HFF-Myc (cell line): Measurements from ENCODE around the gene MBD3L5.
"Not testable (repeated sequence)": the region's sequence is repeated elsewhere in the genome, so short reads cannot be mapped to it uniquely, and the experiment has no call there.

ENCODE experiments used
- DNase-seq: peaks from one replicate; pipeline ENCODE4 v3.0.0-alpha.2; 2011; ENCODE audit warnings: low read depth; ENCODE audit errors: extremely low read depth
- H3K4me3 ChIP-seq: replicated peaks from 2 replicates; pipeline ENCODE4 v1.5.1; 2011; ENCODE audit warnings: low read depth, mild to moderate bottlenecking, control low read depth, low read length
- TF ChIP-seq, protein P1 (sequence below): IDR thresholded peaks from 2 replicates; pipeline ENCODE4 v1.5.1; 2012; ENCODE audit warnings: mild to moderate bottlenecking, low read depth, low read length, control low read depth; ENCODE audit errors: missing control alignments

The MBD3L5 gene

DNA sequence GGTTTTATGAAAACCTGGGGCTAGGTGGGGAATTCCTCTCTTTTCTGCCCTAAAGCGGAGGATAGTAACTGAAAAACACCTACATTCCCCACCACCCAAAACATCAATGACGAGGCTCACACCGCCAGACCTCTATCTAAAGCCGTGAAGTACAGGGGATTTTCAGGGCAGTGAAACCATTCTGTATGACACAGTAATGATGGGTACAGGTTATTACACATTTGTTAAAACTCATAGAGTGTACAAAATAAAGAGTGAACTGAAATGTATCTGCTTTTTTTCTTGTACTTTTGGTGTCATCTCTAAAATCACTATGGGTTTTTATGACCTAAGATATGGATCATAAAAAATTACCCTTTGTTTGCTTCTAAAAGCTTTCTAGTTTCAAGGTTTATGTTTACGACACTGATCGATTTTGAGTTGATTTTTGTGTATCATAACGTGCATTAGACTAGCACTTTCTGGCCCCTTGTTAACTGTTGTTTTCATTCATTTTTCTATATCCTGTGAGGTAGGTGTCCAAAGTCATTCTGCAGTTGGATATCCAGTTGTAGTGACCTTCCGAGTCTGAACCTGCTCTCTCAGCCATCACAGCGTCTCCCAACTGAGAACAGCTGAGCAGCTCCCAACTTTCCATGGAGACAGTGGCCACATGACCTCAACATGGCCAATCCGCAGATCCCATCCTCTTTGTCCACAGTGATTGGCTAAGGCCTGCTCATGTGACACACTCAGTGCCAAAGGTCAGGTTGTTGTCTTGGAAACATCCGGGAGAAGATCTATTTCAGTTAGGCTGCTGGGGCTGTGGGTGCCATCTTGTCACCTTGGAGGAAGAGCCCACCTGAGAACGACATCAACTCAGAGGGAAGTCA is 19.4 kb upstream of the MBD3L5 start:
- TF ChIP-seq, protein P1, sequence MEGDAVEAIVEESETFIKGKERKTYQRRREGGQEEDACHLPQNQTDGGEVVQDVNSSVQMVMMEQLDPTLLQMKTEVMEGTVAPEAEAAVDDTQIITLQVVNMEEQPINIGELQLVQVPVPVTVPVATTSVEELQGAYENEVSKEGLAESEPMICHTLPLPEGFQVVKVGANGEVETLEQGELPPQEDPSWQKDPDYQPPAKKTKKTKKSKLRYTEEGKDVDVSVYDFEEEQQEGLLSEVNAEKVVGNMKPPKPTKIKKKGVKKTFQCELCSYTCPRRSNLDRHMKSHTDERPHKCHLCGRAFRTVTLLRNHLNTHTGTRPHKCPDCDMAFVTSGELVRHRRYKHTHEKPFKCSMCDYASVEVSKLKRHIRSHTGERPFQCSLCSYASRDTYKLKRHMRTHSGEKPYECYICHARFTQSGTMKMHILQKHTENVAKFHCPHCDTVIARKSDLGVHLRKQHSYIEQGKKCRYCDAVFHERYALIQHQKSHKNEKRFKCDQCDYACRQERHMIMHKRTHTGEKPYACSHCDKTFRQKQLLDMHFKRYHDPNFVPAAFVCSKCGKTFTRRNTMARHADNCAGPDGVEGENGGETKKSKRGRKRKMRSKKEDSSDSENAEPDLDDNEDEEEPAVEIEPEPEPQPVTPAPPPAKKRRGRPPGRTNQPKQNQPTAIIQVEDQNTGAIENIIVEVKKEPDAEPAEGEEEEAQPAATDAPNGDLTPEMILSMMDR, result no peak
- no peak for DNase-seq

DNA sequence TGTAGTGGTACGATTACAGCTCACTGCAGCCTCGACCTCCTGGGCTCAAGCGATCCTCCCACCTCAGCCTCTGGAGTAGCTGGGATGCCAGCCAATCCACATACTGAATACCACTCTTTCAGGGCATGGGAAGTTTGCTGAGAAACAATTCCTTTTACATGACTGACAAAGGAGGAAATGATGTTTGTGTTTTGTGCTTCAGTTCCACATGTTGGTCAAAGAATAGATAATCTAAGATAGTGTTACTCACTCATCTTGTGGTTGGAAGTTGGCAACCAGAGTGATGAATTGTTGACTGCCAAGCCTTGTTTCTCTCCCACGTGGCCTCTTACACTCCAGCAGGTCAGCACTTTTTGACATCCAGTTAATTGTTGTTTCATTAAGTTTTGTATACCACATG is 16.7 kb upstream of the MBD3L5 start:
- H3K4me3 ChIP-seq, result no peak overlapping the region
- no peak for DNase-seq
- TF ChIP-seq, protein P1, result no peak

More for the DNA sequence above, 19.4 kb upstream of the MBD3L5 start:
- no peak overlapping the region for H3K4me3 ChIP-seq

DNA sequence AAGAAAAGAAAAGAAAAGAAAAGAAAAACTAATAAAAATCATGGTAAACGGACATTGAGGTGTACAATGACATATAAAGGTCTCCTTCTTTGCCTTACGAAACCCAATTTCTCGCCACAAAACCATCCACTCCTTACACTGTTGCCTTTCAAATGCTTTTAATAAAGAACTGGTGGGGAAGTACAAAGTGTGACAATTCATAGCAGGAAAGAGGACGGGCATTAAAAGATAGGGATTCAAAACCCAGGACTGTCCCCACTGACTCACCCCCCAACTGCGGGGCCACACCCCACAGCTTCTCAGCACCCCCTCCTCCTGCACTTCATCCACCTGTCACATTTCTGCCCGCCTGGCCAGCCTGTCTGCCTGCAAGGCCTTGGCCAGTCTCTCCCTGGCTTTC is 11.6 kb upstream of the MBD3L5 start:
- TF ChIP-seq, protein P1, result no peak
- no peak overlapping the region for H3K4me3 ChIP-seq
- DNase-seq, result no peak

DNA sequence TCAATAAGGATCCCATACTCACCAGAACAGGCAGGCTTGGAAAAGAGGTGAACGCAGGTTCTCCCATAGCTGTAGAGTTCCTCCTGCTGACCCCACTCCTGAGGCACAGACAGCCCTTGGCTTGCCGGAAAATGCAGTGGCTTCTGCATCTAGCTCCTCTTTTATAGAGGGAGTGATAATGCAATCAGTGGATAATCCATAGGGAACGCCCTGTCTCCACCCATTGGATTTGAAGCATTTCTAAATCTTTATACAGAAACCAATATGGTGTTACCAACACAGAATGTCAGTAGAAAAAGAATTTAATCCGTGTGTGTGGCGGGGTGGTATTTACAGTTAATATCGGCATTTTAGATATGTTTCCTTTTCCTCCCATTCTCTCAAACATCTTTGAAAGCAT is 9.0 kb upstream of the MBD3L5 start, which contains the start of gene MBD3L2B:
MBD3L2B (minus strand) TSS at position 101 of the 400 bp plus-strand sequence; CDS start at position 67, 34 bp downstream.
- H3K4me3 ChIP-seq, DNase-seq: not testable (repeated sequence)

DNA sequence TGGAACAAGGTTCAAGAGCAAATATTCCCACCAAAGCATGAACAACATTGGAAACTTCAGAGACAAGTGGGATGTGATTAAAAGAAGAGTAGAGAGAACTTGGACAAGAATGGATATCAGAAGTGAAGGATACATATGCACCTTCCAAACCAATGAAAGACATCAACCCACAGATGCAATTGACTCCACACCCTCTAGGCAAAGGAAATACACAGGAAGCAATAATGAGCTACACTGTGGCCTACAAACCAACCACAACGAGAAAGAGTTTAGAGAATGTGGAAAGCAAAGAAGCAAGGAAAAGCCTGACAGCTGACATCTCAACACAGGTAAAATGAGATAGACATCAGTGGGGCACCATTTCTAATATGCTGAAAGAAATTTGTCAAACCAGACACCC is 1.6 kb upstream of the MBD3L5 start:
- not testable (repeated sequence) for DNase-seq, H3K4me3 ChIP-seq

DNA sequence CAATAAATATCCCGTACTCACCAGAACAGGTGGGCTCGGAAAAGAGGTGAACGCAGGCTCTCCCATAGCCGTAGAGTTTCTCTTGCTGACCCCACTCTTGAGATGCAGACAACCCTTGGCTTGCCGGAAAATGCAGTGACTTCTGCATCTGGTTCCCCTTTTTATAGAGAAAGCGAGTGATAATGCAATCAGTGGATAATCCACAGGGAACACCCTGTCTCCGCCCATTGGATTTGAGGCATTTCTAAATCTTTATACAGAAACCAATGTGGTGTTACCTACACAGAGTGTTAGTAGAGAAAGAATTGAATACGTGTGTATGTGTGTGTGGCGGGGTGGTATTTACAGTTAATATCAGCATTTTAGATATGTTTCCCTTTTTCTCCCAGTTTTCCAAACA is 9.7 kb downstream of the MBD3L5 start, which contains the start of gene MBD3L4:
MBD3L4 (minus strand) TSS at position 101 of the 400 bp plus-strand sequence; CDS start at position 66, 35 bp downstream.
- H3K4me3 ChIP-seq, DNase-seq: not testable (repeated sequence)

DNA sequence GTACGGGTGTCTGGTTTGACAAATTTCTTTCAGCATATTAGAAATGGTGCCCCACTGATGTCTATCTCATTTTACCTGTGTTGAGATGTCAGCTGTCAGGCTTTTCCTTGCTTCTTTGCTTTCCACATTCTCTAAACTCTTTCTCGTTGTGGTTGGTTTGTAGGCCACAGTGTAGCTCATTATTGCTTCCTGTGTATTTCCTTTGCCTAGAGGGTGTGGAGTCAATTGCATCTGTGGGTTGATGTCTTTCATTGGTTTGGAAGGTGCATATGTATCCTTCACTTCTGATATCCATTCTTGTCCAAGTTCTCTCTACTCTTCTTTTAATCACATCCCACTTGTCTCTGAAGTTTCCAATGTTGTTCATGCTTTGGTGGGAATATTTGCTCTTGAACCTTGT is 11.2 kb downstream of the MBD3L5 start:
- H3K4me3 ChIP-seq, DNase-seq: not testable (repeated sequence)

DNA sequence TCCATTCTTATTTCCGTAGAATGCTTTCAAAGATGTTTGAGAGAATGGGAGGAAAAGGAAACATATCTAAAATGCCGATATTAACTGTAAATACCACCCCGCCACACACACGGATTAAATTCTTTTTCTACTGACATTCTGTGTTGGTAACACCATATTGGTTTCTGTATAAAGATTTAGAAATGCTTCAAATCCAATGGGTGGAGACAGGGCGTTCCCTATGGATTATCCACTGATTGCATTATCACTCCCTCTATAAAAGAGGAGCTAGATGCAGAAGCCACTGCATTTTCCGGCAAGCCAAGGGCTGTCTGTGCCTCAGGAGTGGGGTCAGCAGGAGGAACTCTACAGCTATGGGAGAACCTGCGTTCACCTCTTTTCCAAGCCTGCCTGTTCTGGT is 18.6 kb downstream of the MBD3L5 start, which contains the start of gene MBD3L2:
MBD3L2 (plus strand) TSS at position 301 of the 400 bp plus-strand sequence; CDS start at position 354, 53 bp downstream.
- not testable (repeated sequence) for DNase-seq, H3K4me3 ChIP-seq

DNA sequence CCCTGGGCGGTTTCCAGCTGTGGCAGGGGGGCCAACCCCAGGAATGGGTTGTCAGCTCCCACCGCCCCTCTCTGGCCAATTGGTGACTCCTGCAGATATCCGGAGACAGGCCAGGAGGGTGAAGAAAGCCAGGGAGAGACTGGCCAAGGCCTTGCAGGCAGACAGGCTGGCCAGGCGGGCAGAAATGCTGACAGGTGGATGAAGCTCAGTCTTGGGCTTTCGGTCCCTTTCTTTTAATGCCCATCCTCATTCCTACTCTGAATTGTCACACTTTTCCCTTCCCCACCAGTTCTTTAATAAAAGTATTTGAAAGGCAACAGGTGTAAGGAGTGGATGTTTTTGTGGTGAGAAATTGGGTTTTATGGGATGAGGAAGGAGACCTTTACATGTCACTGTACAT is 21.0 kb downstream of the MBD3L5 start:
- DNase-seq, H3K4me3 ChIP-seq: not testable (repeated sequence)

DNA sequence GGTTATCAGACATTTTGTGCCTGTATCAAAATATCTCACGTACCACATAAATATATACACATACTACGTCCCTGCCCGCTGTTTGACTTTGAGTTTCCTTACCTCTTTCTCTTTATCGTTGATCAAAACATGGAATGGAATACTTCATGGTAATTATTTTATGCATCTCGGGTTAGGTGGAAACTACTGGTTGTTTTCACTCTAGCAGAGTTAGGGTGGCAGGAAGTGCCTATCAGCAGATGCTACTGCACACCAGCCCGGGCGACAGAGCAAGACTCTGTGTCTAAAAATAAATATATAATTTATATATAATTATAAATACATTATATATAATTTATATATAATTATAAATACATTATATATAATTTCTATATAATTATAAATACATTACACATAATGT is 22.5 kb downstream of the MBD3L5 start:
- H3K4me3 ChIP-seq, DNase-seq: not testable (repeated sequence)

DNA sequence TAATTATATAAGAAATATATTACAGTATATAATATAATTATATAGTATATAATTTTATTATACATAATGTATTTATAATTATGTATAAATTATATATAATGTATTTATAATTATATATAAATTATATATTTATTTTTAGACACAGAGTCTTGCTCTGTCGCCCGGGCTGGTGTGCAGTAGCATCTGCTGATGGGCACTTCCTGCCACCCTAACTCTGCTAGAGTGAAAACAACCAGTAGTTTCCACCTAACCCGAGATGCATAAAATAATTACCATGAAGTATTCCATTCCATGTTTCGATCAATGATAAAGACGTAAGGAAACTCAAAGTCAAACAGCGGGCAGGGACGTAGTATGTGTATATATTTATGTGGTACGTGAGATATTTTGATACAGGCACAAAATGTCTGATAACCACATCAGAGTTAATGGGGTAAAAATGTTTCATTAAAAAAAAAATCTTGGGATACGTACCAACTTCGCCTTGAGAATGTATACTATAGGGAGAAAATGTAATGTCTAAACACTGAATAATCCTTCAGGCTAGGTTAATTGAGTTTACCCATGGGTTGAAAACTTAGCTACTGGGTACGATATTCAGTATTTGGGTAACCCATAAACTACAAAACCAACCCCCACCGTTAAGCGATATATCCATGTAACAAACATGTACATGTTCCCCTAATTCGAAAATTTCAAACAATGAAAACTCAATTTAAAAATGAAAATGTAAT is 24.4 kb downstream of the MBD3L5 start:
- H3K4me3 ChIP-seq, result not testable (repeated sequence)

DNA sequence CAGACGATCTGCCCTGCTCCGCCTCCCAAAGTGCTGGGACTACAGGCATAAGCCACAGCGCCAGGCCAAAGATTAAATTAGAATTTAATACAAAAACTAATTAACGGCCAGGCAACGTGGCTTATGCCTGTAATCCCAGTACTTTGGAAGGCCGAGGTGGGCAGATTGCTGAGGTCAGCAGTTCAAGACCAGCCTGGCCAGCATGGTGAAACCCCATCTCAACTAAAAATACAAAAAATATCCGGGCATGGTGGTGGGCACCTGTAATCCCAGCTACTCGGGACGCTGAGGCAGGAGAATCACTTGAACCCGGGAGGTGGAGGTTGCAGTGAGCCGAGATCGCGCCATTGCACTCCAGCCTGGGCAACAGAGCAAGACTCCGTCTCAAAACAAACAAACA is 25.3 kb downstream of the MBD3L5 start:
- not testable (repeated sequence) for DNase-seq, H3K4me3 ChIP-seq

More for the DNA sequence above, 24.4 kb downstream of the MBD3L5 start:
- not testable (repeated sequence) for DNase-seq

DNA sequence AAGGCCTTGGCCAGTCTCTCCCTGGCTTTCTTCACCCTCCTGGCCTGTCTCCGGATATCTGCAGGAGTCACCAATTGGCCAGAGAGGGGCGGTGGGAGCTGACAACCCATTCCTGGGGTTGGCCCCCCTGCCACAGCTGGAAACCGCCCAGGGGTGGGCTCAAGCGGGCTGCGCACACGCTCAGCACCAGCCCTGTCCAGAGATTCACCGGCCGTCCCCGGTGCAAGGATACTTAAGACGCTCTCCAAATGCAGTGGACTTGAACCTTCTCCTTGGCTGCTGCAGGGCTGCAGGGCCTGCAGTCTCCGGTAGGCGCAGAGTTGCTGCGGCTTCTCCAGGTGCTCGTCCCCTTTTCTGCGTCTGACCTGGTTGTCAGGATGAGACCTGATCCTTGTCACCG is 26.0 kb downstream of the MBD3L5 start:
- not testable (repeated sequence) for H3K4me3 ChIP-seq, DNase-seq

DNA sequence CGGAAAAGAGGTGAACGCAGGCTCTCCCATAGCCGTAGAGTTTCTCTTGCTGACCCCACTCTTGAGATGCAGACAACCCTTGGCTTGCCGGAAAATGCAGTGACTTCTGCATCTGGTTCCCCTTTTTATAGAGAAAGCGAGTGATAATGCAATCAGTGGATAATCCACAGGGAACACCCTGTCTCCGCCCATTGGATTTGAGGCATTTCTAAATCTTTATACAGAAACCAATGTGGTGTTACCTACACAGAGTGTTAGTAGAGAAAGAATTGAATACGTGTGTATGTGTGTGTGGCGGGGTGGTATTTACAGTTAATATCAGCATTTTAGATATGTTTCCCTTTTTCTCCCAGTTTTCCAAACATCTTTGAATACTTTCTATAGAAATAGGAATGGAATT is 28.2 kb downstream of the MBD3L5 start, which contains the start of gene MBD3L3:
MBD3L3 (minus strand) TSS at position 101 of the 400 bp plus-strand sequence; CDS start at position 30, 71 bp downstream.
- DNase-seq, result not testable (repeated sequence)

More for the DNA sequence above, 28.2 kb downstream of the MBD3L5 start, which contains the start of gene MBD3L3:
- H3K4me3 ChIP-seq, result not testable (repeated sequence)
